ENCODE results near the gene LCE4A.
"Not testable (repeated sequence)": the region's sequence is repeated elsewhere in the genome, so short reads cannot be mapped to it uniquely, and the experiment has no call there.

The LCE4A gene

GRCh38 chr1:152679459-152679858, 28.5 kb upstream of the LCE4A start:
- ChIA-PET POLR2A (no interaction called here), CTCF (no interaction called here)
- no peak for DNase-seq (ENCODE audit: low read depth, low spot score)
- no peak overlapping the region for H3K4me3 ChIP-seq (ENCODE audit: low read depth, low read length)
- TF ChIP-seq, protein P1, sequence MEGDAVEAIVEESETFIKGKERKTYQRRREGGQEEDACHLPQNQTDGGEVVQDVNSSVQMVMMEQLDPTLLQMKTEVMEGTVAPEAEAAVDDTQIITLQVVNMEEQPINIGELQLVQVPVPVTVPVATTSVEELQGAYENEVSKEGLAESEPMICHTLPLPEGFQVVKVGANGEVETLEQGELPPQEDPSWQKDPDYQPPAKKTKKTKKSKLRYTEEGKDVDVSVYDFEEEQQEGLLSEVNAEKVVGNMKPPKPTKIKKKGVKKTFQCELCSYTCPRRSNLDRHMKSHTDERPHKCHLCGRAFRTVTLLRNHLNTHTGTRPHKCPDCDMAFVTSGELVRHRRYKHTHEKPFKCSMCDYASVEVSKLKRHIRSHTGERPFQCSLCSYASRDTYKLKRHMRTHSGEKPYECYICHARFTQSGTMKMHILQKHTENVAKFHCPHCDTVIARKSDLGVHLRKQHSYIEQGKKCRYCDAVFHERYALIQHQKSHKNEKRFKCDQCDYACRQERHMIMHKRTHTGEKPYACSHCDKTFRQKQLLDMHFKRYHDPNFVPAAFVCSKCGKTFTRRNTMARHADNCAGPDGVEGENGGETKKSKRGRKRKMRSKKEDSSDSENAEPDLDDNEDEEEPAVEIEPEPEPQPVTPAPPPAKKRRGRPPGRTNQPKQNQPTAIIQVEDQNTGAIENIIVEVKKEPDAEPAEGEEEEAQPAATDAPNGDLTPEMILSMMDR (IDR thresholded peaks at IDR 0.05; ENCODE audit: insufficient read depth, low read length, missing control alignments): no peak

DNA sequence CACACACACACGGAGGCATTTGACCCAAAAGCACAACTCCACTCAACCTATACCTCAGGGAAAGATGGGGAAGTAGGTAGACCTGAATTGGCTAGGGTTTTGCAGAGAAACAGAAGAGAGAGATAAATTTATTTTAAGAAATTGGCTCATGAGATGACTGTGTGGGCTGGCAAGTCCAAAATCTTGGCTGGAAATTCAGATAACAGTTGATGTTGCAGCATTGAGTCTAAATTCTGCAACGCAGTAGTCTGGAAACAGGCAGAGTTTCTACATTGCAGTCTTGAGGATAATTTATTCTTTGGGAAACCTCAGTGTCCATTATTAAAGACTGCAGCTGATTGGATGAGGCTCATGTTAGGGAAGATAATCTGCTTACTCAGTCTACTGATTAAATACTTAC, 26.3 kb upstream of the LCE4A start:
- no peak overlapping the region for H3K4me3 ChIP-seq (ENCODE audit: low read depth, low read length)
- ChIA-PET POLR2A (no interaction called here), CTCF (no interaction called here)
- no peak for DNase-seq (ENCODE audit: low read depth, low spot score)
- TF ChIP-seq, protein P1 (IDR thresholded peaks at IDR 0.05; ENCODE audit: insufficient read depth, low read length, missing control alignments): no peak

DNA sequence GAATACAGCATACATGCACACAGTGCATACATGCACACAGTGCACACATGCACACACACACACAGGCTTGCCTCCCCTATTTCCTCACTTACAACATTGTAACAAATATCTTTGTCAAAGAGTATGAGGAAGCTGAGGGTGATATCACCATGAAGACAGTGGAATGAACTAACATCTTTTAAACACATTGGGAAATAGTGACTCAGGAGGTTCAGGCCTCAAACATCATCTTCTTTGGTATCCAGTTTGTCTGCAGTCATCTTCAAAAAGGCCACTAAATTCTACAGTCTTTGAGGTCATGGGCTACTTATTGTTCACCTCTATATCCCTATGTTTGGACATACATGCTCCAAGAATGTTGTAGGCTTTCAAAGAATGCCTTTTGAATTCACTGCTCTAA, 24.1 kb upstream of the LCE4A start:
- TF ChIP-seq, protein P1 (IDR thresholded peaks at IDR 0.05; ENCODE audit: insufficient read depth, low read length, missing control alignments): no peak
- no peak for DNase-seq (ENCODE audit: low read depth, low spot score)
- POLR2A ChIA-PET: no interaction called here
- no peak overlapping the region for H3K4me3 ChIP-seq (ENCODE audit: low read depth, low read length)
- CTCF ChIA-PET: no interaction called here

DNA sequence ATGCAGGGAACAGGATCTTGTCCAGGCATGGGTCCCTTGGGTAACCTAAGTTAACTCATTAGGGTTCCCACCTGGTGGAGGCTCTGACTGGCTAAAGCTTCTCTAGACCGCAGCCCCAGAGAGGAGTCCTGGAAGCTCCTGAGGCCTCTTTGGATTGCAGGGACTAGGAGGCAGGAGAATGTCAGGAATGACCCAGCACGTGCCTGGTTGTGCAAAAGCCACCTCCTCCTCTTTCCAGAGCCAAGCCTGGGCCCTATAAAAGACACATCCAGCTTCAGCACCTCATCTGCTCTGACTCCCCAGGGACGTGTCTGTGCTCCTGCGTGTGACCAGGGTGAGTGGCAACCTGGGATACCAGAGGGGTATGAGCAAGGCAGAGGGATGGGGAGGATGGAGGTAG, 22.1 kb upstream of the LCE4A start, which contains the start of gene LCE2B:
Gene LCE2B (plus strand): TSS at position 301 of the 400 bp plus-strand sequence. CDS start 721 bp downstream, outside the sequence.
- H3K4me3 ChIP-seq (ENCODE audit: low read depth, low read length); DNase-seq (ENCODE audit: low read depth, low spot score); CTCF ChIA-PET; POLR2A ChIA-PET: not testable (repeated sequence)

DNA sequence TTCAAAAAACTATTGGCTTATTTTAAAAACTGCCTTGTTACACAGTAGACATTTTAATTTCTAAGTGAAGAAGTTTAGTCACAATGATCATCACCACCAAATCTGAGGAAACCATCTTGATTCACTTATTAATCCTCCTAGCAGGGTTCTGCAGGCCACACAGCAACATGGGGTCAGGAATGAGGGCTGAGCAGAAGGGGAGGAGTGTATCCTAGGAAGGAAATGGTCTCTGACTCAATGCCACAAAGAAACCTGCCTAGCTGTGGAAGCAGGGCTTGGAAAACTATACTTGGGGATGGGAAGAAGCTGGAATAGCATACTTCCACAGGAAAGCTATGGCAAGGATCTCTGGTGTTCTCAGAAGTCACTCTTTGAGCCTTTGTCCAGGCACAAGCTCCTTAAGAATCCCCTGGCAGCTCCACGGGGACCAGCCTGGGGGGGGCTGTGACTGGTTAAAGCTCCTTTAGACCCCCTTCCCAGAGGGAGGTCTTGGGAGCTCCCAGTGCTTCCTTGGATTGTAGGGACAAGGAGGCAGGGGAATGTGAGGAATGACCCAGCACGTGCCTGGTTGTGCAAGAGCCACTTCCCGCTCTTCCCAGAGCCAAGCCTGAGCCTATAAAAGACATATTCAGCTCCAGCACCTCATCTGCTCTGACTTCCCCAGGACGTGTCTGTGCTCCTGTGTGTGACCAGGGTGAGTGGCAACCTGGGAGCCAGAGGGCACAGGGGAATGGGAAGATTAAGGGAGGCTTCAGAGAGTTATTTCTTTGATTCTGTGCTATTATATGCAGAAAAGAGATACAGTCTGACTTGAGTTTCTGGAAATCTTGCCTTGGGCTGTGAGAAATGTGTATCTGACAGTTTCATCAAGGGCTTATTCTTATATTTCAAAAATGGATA, 10.0 kb upstream of the LCE4A start, which contains the start of gene LCE2A:
Gene LCE2A (plus strand): TSS at position 645 of the 900 bp plus-strand sequence. CDS start 557 bp downstream, outside the sequence.
- DNase-seq (ENCODE audit: low read depth, low spot score): no peak
- no peak within 1 kb of the TSS for H3K4me3 ChIP-seq (ENCODE audit: low read depth, low read length)
- POLR2A ChIA-PET: no interaction called here
- CTCF ChIA-PET: no interaction called here
- TF ChIP-seq, protein P1 (IDR thresholded peaks at IDR 0.05; ENCODE audit: insufficient read depth, low read length, missing control alignments): no peak

GRCh38 chr1:152699746-152700145, 8.2 kb upstream of the LCE4A start:
- ChIA-PET CTCF (no interaction called here), POLR2A (interaction anchor here (0.6 kb wide), 1 partner anchor 210 kb away, joined by 3 read pairs; no protein-coding TSS in a partner anchor)
- H3K4me3 ChIP-seq (ENCODE audit: low read depth, low read length): no peak overlapping the region
- DNase-seq (ENCODE audit: low read depth, low spot score): no peak
- TF ChIP-seq, protein P1 (IDR thresholded peaks at IDR 0.05; ENCODE audit: insufficient read depth, low read length, missing control alignments): no peak

Data from AG04449 (cell line).